Jurkat, Clone E6-1 (cell line): ENCODE data around the gene ROR1.

Experiments used
- DNase-seq: peaks from one replicate; pipeline ENCODE4 v3.0.0-alpha.2; 2011; ENCODE audit warnings: low read depth, low spot score
- H3K4me3 ChIP-seq: 2 replicates; pipeline ENCODE4 v1.5.1; 2011; ENCODE audit warnings: mild to moderate bottlenecking, low read length, control low read depth, moderate library complexity

ROR1 gene

DNA sequence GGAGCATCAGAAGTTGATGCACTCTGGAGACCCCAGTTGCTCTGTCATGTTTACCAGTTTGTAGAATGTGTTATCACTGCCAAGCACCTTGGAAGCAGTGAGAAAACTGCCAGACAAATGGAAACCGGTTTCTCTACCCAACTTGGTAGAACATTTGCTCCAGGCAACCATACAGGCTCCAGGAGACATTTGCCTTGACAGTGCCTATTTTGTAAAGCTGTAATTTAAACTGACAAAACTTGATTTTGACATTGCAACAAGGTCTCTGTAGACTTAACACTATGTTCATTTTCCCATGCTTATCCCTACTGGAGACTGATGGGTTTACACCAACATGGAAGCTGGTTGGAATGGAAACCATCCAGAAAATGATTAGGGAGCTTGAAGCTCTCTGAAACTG lies 97.6 kb downstream of the ROR1 start:
- H3K4me3 ChIP-seq = no peak overlapping the region
- DNase-seq = no peak

DNA sequence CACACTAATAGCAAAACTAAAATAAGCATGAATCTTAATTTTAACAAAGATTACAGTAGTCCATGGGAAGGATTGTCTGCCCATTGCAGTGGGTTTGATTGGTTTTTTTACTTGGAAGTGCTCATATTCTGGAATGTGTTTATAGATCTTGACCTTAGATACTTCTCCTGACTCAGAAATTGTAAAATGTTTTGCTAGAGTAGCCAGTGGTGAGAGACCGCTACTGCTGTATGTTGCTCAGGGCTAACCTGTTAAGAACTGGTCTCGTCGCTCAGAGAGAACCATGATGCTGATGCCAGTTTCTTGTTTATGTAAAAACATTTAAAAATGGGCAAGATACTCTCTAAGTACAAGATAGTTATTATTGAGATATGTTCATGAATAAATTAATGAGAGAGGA lies 99.9 kb downstream of the ROR1 start:
- no peak overlapping the region for H3K4me3 ChIP-seq
- DNase-seq = no peak

DNA sequence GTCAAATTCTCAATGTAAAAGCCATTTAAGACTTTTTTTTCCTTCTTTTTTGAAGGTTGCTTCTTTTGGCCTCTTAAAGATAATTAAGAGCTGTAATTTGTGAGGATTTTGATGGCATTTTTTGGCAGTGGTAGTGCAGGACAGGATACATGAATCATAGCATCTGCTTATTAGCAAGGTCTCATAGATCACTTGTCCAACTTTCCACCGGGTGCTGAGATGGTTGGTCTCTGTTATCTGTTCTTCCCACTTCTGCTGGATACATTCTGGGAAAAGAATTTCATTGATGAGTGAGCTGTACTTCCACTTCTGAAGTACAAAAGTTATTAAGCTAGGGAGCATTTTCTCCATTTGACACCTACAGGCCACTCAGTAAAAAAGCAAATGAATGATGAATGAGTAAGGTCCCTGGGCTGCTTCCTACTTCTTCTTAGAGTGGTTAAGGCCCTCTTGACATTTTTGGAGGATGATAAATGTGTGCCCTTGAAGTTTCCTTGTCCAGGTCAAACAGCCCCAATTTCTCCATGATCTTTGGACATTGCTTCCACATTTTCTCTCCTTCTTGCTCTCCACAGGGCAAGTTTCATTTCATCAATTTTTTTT lies 100.6 kb downstream of the ROR1 start:
- no peak overlapping the region for H3K4me3 ChIP-seq
- DNase-seq = no peak

DNA sequence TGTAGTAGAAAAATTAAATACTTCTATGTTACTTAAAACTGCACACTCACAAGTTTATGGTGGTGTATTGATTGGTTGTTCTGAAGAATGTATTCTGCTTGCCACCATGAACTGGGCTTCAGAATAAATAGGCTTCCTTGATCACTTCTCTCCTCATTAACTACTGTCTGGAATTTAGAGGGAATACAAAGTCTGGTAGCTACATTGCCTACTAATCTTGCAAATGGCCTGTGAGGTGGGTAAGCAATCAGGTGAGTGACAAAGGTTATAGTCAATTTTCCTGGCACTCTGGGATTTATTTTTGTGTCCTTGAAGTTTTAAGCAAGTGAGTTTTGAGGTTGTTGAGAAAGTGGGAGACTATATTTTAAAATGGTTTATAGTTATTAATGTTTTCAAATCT lies 101.8 kb downstream of the ROR1 start:
- no peak overlapping the region for H3K4me3 ChIP-seq
- no peak for DNase-seq

DNA sequence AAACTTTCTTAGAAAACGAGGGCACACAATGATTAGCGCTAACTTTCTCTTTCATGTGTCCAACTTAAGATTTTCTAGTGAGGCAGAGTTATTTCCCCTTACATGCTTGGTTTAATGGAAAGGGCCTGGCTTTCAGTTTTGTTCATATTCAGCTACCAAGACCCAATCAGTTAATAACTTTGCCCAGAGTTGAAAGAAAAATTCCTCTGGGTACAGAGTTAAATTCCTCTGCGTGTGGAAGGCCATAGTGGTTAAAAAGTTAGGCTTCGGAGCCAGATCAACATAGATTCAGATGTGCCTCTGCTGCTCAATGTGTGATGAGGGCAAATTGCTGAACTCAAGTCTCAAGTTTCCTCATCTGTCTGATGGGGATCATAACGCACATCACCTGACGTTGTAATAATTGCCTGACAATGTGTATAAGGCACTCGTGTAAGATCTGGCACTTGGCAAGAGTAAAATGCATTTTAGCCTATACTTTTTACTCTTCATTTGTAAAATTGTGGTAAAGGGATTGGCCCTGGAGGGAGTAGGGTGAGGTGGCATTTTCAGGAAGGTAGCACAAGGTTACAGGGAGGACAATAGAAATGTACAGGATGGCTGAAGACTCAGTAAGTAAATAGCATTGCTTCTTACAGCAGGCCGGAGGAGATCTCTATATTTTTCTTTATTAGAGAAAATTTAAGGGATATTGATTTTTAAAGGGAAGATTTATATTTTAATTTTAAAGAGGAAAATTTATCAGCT lies 103.4 kb downstream of the ROR1 start:
- H3K4me3 ChIP-seq = no peak overlapping the region
- no peak for DNase-seq

DNA sequence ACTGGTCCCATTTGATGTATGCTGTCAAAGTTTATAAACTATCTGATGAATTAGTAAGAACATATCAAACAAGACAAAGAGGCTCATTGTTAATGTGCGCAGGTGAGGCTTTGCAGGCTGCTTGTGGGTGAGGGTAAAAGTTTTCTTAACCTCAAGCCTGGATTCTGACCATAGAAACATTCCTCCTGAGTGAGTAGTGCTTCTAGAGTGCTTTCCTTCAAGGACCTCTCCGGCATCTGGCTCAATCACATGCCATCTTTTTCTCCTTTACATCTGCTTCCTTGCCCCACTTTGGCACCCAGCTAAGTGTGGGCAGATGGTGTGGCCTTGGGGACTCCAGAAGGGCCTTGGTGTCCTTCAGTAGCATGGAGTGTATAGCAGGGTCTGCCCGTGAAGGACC lies 104.0 kb downstream of the ROR1 start:
- DNase-seq = no peak
- H3K4me3 ChIP-seq = no peak overlapping the region

DNA sequence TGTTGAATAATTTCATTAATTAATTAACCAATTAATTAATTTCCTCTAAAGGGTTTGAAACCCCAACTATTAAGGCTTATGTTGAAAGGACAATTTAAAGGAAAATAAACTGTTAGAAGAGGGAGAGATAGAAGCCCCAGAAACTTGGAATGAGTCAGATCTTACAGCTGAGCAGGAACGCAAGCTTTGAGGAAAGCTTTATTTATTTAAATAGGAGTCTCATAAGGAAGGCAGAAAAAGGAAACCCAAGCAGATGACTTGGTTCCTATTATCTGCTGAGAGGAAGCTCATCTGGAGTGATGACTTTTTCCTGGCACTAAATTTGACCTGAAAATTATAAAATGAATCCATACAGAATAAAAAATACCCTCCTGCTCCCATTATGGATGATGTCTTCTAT lies 105.1 kb downstream of the ROR1 start:
- DNase-seq = no peak
- H3K4me3 ChIP-seq = no peak overlapping the region

DNA sequence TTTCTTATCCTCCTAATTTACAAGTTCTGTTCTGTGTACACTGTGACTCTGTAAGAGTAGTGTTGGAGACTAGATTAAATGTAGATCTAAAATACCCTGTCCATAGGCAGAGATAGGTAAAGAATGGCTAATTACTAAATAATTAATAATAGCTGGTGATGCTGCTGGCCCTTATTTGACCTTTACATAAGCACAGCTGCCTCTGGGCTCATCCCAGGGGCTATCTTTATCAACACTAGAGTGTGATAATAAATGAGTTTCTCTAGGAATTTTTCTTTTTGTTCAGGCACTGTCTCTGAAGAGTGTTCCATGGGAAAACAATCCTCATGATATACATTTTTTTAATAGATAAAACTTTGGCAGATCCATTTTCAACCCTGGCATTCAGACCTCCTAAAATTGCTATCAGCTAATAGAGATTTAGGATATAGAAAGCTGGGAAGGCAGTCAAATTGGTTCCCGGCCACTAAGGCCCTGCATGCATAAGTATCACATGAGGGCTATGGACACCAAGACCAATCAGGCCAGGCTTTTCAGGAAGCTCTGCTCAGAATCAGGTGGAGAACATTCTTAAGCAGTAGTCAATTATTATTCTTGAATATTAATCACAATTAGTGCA lies 107.2 kb downstream of the ROR1 start:
- DNase-seq = no peak
- no peak overlapping the region for H3K4me3 ChIP-seq

DNA sequence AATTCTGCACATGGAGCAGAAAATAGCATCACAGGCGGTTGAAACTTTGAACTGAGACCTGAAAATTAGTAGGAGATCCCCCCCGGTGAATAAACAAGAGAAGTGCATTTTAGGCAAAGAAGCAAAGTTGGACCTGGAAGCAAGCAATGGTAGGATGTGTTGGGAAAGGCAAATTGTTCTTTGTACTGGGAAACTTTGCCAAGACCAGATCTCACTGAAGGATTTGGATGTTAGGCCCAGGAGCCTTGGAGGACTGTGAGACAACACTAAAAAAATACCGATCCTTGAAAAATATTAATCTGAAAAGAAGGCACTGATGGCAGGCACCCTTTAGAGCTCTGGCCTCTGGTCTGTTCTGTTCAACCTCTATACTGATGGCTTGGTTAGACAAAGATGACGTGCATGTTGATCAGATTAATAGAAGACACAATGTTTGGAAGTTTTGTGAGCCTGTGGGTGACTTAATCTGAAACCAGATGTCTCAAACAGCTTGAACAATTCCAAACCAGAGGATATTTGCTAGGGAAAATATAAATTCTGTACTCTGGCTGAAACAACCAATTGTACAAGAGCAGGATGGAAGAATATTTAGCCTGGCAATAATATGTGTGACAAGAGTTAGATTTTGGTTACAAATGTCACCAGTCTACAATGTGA lies 108.4 kb downstream of the ROR1 start:
- DNase-seq = no peak
- H3K4me3 ChIP-seq = no peak overlapping the region

DNA sequence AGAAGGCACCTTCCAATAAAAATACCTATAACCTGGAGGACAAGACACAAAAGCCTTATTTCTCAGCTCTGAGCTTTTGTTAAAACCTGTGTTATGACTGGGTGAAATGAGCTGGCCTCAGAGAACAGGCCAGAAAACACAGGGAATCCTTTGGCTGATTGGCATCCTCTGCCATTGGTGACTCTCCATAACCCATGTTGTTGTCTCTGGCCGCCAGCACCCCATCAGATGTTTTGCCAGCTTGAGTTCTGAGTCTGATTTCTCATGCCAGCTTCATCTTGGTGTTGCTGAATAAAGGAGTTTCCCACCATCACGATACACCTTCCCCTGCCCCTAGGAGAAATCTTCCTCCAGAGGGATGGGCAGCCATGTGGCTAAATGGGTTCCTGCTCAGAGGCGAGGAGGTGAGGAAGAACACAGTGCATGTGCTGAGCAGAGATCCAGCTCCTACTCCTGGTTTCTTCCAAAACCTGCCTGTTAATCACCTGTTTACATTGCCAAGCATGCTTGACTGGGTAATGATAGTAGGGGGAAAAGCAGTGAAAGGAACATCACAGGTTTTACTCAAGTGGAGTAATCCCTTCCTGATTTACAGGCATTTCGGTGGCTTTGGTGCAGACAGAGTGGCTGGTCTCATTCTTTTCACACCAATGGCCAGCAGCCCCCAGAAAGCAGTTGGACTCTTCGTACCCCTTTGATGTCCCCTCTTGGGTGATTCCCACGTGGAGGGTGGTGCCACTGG lies 109.8 kb downstream of the ROR1 start:
- no peak for DNase-seq
- no peak overlapping the region for H3K4me3 ChIP-seq

DNA sequence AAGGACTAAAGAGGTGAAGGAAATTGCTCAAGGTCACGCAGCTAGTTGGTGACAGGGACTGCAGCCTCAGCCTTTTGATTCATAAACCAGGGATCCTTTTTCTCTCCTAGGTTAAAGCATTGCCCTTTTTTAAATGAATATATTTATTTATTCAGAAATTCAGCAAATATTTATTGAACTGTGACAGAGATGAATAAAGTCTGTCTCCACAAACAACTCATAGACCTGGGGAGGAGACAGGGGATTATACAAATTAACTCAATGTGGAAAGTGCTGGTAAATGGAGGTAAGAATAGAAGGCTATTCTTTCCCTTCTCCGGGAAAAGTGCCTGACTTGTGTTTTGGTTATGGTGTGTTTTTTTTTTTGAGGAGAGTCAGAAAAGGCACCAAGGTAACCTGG lies 110.7 kb downstream of the ROR1 start:
- DNase-seq = no peak
- H3K4me3 ChIP-seq = no peak overlapping the region

DNA sequence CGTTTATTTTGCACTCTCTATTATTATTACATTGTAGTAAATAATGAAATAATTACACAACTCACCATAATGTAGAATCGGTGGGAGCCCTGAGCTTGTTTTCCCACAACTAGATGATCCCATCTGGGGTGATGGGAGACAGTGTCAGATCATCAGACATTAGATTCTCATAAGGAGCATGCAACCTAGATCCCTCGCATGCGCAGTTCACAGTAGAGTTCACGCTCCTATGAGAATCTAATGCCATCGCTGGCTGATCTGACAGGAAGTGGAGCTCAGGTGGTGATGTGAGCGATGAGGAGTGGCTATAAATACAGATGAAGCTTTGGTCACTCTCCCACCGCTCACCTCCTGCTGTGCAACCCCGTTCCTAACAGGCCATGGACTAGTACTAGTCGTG lies 112.1 kb downstream of the ROR1 start:
- no peak for DNase-seq
- no peak overlapping the region for H3K4me3 ChIP-seq

DNA sequence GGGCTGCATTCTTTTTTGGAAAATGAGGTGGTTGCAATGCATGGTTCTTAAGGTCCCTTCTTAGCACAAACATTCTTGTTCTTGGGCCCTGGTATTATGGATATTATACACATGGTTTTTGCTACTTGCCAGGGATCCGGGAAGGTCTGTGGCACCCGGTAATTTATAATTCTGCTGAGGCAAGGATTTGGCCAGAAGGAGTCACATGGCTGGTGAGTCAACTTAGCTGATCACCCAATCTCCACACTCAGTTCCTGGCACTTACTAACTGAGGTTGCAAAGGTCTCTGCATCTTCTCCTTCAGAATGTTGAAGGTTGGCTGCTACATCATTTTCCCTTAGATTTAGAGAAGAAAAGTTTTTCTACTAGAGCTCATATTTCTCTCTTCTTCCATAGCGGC lies 112.5 kb downstream of the ROR1 start:
- DNase-seq = no peak
- H3K4me3 ChIP-seq = no peak overlapping the region

DNA sequence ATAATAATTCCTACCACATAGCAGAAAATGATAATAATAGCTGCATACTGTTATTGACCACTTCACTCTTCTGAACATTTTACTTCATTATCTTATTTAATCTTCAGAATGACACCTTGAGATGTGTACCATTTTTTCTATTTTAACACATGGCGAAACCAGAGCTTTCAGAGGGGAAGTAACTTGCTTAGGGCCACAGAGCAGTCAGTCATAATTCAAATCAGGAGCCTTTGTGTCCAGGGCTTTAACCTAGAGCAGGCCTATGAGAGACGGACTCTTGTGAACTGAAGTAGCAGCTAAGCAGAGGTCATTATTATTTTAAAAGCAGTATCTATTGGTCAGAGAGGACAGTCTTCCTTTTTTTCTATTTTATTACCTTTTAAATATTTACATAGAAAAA lies 114.0 kb downstream of the ROR1 start:
- DNase-seq = no peak
- H3K4me3 ChIP-seq = no peak overlapping the region

DNA sequence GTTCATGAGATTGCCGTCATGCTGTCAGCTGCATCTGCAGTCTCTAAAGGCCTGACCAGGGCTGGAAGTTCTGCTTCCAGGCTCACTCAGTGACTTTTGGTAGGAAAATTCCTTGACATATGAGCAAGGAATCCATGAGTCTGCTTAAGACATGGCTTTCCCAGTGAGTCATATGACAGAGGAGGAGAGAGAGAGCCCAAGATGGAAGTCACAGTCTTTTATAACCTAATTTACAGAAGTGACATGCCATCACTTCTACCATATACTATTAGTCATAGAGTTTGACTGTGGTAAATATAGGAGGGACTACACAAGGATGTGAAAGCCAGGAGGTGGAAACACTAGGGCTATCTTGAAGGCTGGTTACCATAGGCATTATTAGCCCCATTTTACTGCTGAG lies 115.2 kb downstream of the ROR1 start:
- DNase-seq = no peak
- no peak overlapping the region for H3K4me3 ChIP-seq

DNA sequence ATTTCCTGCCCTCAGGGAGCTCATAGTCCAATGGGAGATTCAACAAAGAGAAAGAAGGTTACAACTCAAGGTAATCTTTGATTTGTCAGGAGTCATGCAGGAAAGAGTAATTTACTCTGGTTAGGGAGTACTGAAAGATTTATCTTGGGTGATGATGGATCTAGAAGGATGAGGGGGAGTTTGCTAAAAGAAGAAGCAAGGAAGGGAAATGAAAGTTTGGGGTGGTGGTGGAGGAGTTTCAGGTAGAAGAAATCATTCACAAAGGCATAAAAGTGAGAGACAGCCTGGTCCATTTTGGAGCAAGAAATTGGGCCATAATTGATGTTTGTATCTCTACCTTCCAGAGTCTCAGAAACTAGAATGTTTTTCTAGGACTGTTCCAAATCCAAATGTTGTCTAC lies 116.7 kb downstream of the ROR1 start:
- no peak for DNase-seq
- H3K4me3 ChIP-seq = no peak overlapping the region

DNA sequence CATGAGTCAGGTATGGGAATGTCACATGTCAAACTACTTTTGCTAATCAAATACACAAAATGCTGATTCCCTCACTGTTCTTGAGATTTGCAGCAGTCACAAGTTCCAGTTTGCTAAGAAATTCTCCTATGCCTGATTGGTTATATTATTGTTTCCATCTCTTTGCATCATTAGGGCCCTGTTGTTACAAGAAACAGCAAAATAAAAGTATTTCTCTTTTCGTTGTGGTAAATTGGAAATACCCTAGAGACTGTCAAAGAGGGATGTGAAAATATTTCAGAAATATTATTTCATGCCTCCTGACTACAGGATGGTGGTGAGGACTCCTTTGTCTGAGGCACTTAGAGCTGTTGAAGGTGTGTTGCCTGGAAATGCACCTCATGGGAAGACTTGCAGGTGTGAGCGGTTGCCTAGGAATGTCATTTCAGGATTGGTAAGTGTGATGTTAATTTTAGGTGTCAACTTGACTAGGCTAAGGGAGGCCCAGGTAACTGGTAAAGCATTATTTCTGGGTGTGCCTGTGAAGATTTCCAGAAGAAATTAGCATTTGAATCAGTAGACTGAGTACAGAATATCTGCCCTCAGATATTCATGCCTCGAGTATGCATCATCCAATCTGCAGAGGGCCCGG lies 117.4 kb downstream of the ROR1 start:
- H3K4me3 ChIP-seq = no peak overlapping the region
- no peak for DNase-seq

DNA sequence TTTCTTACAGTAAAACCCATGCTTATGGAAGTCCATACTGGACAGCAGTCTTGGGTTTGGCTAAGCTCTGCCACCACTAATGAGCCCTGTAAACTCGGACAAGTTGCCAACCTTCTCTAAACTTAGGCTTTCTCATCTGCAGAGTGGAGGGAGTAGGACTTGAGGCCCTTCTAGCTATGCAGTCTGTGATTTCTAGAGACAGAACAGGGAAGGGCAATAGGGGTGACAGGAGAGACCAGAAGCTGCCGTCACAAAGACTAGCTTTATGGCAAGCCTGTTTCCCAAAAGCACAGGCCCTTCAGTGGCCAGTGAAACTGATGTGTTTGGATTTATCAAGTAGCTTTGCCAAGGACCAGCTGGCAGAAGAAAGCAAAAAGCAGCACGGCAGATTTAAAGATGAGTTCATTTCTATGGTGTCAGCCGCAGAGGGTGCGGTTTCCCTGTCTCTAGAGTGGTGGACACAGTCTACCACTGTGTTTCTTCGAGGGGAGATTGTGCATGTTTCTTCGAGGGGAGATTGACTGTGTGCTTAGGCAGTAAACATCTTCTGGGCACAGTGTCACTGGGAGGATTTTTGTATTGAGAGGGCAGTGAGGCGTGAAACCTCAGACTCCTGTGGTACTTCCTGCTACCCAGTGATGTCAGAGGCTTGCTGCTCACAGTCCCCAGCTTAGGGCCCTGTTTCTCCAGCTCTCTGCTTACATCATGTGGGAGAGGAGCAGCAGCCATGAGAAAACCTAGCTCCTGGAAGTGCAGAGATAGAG lies 119.0 kb downstream of the ROR1 start:
- DNase-seq = peak; percentile 30
- no peak overlapping the region for H3K4me3 ChIP-seq

DNA sequence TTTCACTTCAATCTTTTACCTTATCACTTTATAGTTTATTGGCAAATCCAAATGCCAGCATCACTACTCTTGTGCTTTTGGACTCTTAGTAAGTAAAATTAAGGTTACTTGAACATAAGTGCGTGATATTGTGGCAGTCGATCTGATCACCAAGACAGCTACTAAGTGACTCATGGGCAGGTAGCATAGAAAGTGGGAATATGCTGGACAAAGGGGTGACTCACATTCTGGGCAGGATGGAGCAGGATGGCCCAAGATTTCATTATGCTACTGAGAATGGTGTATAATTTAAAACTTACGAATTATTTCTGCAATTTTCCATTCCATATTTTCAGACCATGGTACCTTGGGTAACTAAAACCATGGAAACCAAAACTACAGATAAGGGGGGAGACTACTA lies 120.2 kb downstream of the ROR1 start:
- H3K4me3 ChIP-seq = no peak overlapping the region
- DNase-seq = no peak
